ENCODE measurements around the gene FAM163B.

Gene FAM163B

DNA sequence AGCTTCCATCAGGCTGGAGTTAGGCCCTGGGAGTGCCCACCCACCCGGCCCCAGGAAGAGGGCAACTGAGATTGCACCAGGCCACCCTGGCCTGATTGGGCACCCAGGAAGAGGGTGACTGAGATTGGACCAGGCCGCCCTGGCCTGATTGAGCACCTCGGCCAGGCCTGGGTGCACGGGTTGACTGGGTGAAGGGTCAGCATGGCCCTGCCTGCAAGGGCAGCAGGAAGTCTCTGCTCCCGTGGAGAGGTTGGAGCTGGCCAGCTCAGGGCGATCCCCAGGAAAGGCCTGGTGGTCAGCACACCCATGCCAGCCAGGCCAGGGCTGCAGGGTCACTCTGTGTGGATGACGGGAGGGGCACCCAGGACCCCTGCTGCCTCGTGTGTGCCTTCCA, 62.9 kb downstream of the FAM163B start:
- WGBS, 2 experiments = 86 to 88% methylated on average over 8 of the region's 8 CpGs
- Histone ChIP-seq H3K27me3 (ENCODE audit: control insufficient read depth, insufficient read depth, low read length, poor library complexity, severe bottlenecking) (no peaks in the 10 kb centered on the region), H3K4me3 (ENCODE audit: insufficient read depth, low read depth, low read length) (no peak overlapping the region), H3K27ac (ENCODE audit: insufficient read depth, low read depth, low read length, poor library complexity, severe bottlenecking) (no peak overlapping the region), H3K4me1 (ENCODE audit: control insufficient read depth, insufficient read depth, low read length) (no peaks in the 10 kb centered on the region), H3K9me3 (ENCODE audit: control insufficient read depth, low read length) (no peaks in the 10 kb centered on the region), H3K36me3 (ENCODE audit: control insufficient read depth, insufficient read depth, low read length) (no peaks in the 10 kb centered on the region)

GRCh38 chr9:133545494-133546286, 63.5 kb downstream of the FAM163B start:
- 87 to 91% methylated on average over 25 of the region's 25 CpGs for WGBS, 2 experiments

GRCh38 chr9:133543772-133544467, 65.3 kb downstream of the FAM163B start:
- peaks cover 6% of the 10 kb centered on the region for H3K4me1 ChIP-seq (ENCODE audit: control insufficient read depth, insufficient read depth, low read length)
- H3K27me3 ChIP-seq (ENCODE audit: control insufficient read depth, insufficient read depth, low read length, poor library complexity, severe bottlenecking) = no peaks in the 10 kb centered on the region
- 87 to 89% methylated on average over 16 of the region's 16 CpGs for WGBS, 2 experiments
- no peaks in the 10 kb centered on the region for H3K9me3 ChIP-seq (ENCODE audit: control insufficient read depth, low read length)
- H3K27ac ChIP-seq (ENCODE audit: insufficient read depth, low read depth, low read length, poor library complexity, severe bottlenecking) = no peak overlapping the region
- no peaks in the 10 kb centered on the region for H3K36me3 ChIP-seq (ENCODE audit: control insufficient read depth, insufficient read depth, low read length)
- no peak overlapping the region for H3K4me3 ChIP-seq (ENCODE audit: insufficient read depth, low read depth, low read length)

More at GRCh38 chr9:133545494-133546286, 63.5 kb downstream of the FAM163B start:
- Histone ChIP-seq H3K27ac (ENCODE audit: insufficient read depth, low read depth, low read length, poor library complexity, severe bottlenecking) (no peak overlapping the region), H3K4me1 (ENCODE audit: control insufficient read depth, insufficient read depth, low read length) (no peaks in the 10 kb centered on the region), H3K27me3 (ENCODE audit: control insufficient read depth, insufficient read depth, low read length, poor library complexity, severe bottlenecking) (no peaks in the 10 kb centered on the region), H3K4me3 (ENCODE audit: insufficient read depth, low read depth, low read length) (no peak overlapping the region), H3K9me3 (ENCODE audit: control insufficient read depth, low read length) (no peaks in the 10 kb centered on the region), H3K36me3 (ENCODE audit: control insufficient read depth, insufficient read depth, low read length) (no peaks in the 10 kb centered on the region)

DNA sequence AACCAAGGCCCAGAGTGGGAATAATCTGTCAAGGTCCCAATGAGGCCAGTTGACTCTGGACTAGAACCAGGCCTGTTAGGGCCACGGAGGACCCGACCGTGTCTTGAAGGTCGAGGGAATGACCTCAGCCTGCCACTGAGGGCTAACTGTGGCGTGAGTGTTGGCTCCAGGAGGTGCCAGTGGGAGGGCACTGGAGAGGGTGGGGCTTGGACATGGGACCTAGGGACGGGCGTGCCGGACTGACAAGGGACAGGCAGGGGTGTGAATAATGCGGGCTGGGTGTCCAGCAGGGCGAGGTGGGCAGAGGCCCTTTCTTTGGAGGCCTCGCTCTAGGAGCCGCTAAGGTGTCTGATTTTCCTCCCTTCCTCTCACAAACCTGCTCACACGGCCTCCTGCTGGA, 67.2 kb downstream of the FAM163B start:
- no peaks in the 10 kb centered on the region for H3K36me3 ChIP-seq (ENCODE audit: control insufficient read depth, insufficient read depth, low read length)

DNA sequence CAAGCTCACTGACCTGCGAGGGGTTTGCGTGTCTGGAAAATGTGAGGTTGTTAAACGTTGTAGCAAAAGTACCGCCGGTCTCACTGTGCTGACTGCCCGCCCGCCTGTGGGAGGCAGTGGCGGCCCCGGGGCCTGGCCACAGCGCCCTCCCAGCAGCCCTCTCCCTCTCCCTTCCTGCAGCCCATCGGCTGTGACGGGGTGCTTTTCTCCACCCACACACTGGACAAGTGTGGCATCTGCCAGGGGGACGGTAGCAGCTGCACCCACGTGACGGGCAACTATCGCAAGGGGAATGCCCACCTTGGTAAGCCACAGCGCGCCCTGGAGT, 68.5 kb downstream of the FAM163B start:
- no peaks in the 10 kb centered on the region for H3K27me3 ChIP-seq (ENCODE audit: control insufficient read depth, insufficient read depth, low read length, poor library complexity, severe bottlenecking)
- no peaks in the 10 kb centered on the region for H3K9me3 ChIP-seq (ENCODE audit: control insufficient read depth, low read length)
- 80 to 83% methylated on average over 18 of the region's 18 CpGs for WGBS, 2 experiments
- no peak overlapping the region for H3K27ac ChIP-seq (ENCODE audit: insufficient read depth, low read depth, low read length, poor library complexity, severe bottlenecking)
- H3K4me3 ChIP-seq (ENCODE audit: insufficient read depth, low read depth, low read length) = no peak overlapping the region
- H3K4me1 ChIP-seq (ENCODE audit: control insufficient read depth, insufficient read depth, low read length) = peaks cover 14% of the 10 kb centered on the region
- no peaks in the 10 kb centered on the region for H3K36me3 ChIP-seq (ENCODE audit: control insufficient read depth, insufficient read depth, low read length)

More for the DNA sequence above, 67.2 kb downstream of the FAM163B start:
- H3K4me3 ChIP-seq (ENCODE audit: insufficient read depth, low read depth, low read length) = no peak overlapping the region
- H3K4me1 ChIP-seq (ENCODE audit: control insufficient read depth, insufficient read depth, low read length) = peaks cover 11% of the 10 kb centered on the region
- H3K27me3 ChIP-seq (ENCODE audit: control insufficient read depth, insufficient read depth, low read length, poor library complexity, severe bottlenecking) = no peaks in the 10 kb centered on the region
- no peaks in the 10 kb centered on the region for H3K9me3 ChIP-seq (ENCODE audit: control insufficient read depth, low read length)
- no peak overlapping the region for H3K27ac ChIP-seq (ENCODE audit: insufficient read depth, low read depth, low read length, poor library complexity, severe bottlenecking)
- WGBS, 2 experiments = 82 to 83% methylated on average over 13 of the region's 13 CpGs

GRCh38 chr9:133539991-133540697, 69.0 kb downstream of the FAM163B start:
- Histone ChIP-seq H3K9me3 (ENCODE audit: control insufficient read depth, low read length) (no peaks in the 10 kb centered on the region), H3K4me3 (ENCODE audit: insufficient read depth, low read depth, low read length) (no peak overlapping the region), H3K36me3 (ENCODE audit: control insufficient read depth, insufficient read depth, low read length) (no peaks in the 10 kb centered on the region), H3K4me1 (ENCODE audit: control insufficient read depth, insufficient read depth, low read length) (peaks cover 15% of the 10 kb centered on the region), H3K27ac (ENCODE audit: insufficient read depth, low read depth, low read length, poor library complexity, severe bottlenecking) (no peak overlapping the region), H3K27me3 (ENCODE audit: control insufficient read depth, insufficient read depth, low read length, poor library complexity, severe bottlenecking) (no peaks in the 10 kb centered on the region)
- WGBS, 2 experiments = 88 to 90% methylated on average over 22 of the region's 22 CpGs

GRCh38 chr9:133538851-133539833, 70.0 kb downstream of the FAM163B start:
- WGBS, 2 experiments = 80% methylated on average over 47 of the region's 47 CpGs
- no peaks in the 10 kb centered on the region for H3K9me3 ChIP-seq (ENCODE audit: control insufficient read depth, low read length)
- no peaks in the 10 kb centered on the region for H3K36me3 ChIP-seq (ENCODE audit: control insufficient read depth, insufficient read depth, low read length)
- peaks cover 9% of the 10 kb centered on the region for H3K27me3 ChIP-seq (ENCODE audit: control insufficient read depth, insufficient read depth, low read length, poor library complexity, severe bottlenecking)
- no peak overlapping the region for H3K27ac ChIP-seq (ENCODE audit: insufficient read depth, low read depth, low read length, poor library complexity, severe bottlenecking)
- no peak overlapping the region for H3K4me3 ChIP-seq (ENCODE audit: insufficient read depth, low read depth, low read length)
- H3K4me1 ChIP-seq (ENCODE audit: control insufficient read depth, insufficient read depth, low read length) = peaks cover 21% of the 10 kb centered on the region

DNA sequence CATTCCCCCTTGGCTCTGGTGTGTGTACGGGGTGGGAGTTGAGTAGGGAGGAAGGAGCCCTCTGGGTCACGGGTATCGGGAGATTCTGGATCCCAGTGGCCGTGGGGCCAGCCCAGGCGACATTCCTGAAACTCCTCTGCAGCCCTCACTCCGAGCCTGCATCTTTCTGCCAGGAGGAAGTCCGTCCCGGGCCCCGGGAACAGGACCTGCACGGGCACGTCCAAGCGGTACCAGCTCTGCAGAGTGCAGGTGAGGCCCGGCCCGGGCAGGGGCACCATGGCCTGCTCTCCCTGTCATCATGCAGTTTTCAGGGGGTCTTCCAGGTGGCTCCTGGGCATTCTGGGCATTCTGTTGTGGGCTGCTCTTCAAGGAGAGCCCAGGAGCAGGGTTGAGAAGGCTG, 71.0 kb downstream of the FAM163B start:
- H3K27ac ChIP-seq (ENCODE audit: insufficient read depth, low read depth, low read length, poor library complexity, severe bottlenecking) = no peak overlapping the region
- no peaks in the 10 kb centered on the region for H3K36me3 ChIP-seq (ENCODE audit: control insufficient read depth, insufficient read depth, low read length)
- H3K27me3 ChIP-seq (ENCODE audit: control insufficient read depth, insufficient read depth, low read length, poor library complexity, severe bottlenecking) = peaks cover 19% of the 10 kb centered on the region
- H3K4me3 ChIP-seq (ENCODE audit: insufficient read depth, low read depth, low read length) = no peak overlapping the region
- 95 to 96% methylated on average over 14 of the region's 14 CpGs for WGBS, 2 experiments
- peaks cover 28% of the 10 kb centered on the region for H3K4me1 ChIP-seq (ENCODE audit: control insufficient read depth, insufficient read depth, low read length)
- no peaks in the 10 kb centered on the region for H3K9me3 ChIP-seq (ENCODE audit: control insufficient read depth, low read length)

DNA sequence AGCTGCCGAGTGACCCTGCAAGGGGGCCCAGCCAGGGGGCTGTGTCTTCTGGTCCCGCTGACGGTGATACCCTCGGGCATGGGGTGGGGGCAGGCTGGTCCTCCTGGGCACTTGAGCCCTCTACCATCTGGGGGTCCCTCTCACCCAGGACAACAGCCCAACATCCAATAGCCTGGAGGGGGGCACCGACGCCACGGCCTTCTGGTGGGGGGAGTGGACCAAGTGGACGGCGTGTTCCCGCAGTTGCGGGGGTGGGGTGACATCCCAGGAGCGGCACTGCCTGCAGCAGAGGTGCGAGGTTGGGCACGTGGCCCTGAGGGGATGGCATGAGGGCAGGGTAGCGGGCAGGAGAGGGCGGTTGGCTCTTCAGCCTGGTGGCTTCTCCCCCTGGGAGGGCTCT, 71.9 kb downstream of the FAM163B start:
- Histone ChIP-seq H3K27me3 (ENCODE audit: control insufficient read depth, insufficient read depth, low read length, poor library complexity, severe bottlenecking) (peaks cover 19% of the 10 kb centered on the region), H3K4me3 (ENCODE audit: insufficient read depth, low read depth, low read length) (no peak overlapping the region), H3K36me3 (ENCODE audit: control insufficient read depth, insufficient read depth, low read length) (no peaks in the 10 kb centered on the region), H3K27ac (ENCODE audit: insufficient read depth, low read depth, low read length, poor library complexity, severe bottlenecking) (no peak overlapping the region), H3K4me1 (ENCODE audit: control insufficient read depth, insufficient read depth, low read length) (peaks cover 28% of the 10 kb centered on the region), H3K9me3 (ENCODE audit: control insufficient read depth, low read length) (no peaks in the 10 kb centered on the region)
- WGBS, 2 experiments = 94 to 95% methylated on average over 16 of the region's 16 CpGs
